ENCODE results near the gene NAXD.

DNA sequence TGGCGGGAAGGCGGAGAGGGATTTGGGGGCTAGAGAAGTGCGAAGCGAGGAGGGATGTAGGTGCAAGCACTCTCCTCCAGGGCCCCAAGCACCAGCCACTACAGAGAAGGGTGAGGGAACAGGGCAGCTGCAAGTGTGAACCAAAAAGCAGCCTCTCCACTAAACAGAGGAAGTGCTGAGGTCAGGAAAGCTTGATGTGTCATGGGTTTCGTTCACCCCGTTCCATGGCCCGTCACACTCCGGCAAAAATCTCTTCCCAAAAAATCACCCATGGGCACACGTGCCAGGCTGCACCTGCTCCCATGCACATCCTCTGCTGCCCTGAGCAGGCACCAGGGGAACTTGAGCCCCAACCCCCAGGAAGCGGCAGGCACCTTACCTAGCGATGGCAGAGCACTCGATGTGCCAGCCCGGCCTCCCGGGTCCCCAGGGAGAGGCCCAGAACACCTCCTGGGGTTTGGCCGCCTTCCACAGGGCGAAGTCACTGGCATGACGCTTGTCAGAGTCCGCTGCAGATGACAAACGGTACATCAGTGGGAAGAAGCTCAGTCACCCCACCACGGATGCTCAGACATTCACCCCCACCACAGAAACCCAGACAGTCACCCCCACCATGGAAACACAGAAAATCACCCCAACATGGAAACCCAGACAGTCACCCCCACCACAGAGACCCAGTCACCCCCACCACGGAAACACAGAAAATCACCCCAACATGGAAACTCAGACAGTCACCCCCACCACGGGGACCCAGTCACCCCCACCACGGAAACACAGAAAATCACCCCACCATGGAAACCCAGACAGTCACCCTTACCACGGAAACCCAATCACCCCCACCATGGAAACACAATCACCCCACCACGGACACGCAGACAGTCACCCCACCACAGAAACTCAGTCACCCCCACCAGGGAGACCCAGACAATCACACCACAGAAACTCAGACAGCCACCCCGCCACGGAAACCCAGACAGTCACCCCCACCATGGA lies 61.5 kb downstream of the NAXD start:
- TF ChIP-seq, protein P1, sequence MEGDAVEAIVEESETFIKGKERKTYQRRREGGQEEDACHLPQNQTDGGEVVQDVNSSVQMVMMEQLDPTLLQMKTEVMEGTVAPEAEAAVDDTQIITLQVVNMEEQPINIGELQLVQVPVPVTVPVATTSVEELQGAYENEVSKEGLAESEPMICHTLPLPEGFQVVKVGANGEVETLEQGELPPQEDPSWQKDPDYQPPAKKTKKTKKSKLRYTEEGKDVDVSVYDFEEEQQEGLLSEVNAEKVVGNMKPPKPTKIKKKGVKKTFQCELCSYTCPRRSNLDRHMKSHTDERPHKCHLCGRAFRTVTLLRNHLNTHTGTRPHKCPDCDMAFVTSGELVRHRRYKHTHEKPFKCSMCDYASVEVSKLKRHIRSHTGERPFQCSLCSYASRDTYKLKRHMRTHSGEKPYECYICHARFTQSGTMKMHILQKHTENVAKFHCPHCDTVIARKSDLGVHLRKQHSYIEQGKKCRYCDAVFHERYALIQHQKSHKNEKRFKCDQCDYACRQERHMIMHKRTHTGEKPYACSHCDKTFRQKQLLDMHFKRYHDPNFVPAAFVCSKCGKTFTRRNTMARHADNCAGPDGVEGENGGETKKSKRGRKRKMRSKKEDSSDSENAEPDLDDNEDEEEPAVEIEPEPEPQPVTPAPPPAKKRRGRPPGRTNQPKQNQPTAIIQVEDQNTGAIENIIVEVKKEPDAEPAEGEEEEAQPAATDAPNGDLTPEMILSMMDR (IDR thresholded peaks at IDR 0.05; ENCODE audit: low read length): no peak
- no peak for TF ChIP-seq EZH2 (optimal IDR thresholded peaks at IDR 0.05; ENCODE audit: low read depth, low read length)
- TF ChIP-seq EZH2phosphoT487 (IDR thresholded peaks at IDR 0.05; ENCODE audit: low read length): no peak
